GM12878 (cell line): ENCODE measurements around the gene GAB3. TPM values are rescaled to one million over a fixed set of nuclear protein-coding genes. Genes with fewer than 3 reads are reported as not detected.

ENCODE experiments used
- ATAC-seq: fragments of 200-7000 bp; cut with Tn5 transposase; 3 replicates; pipeline ENCODE4 v1.9.1; 2020; ENCODE audit warnings: mild to moderate bottlenecking, moderate library complexity
- BruUV-seq: library from RNA; stranded (reverse); fragments of 400-500 nt; replicated peaks from 2 replicates; lab custom pipeline; 2021; lab: Mats Ljungman, UMichigan
- CTCF ChIA-PET: fragments of 300-600 bp; sonication (Branson Sonifier 250); formaldehyde crosslinking; extraction: SDS; loops from one replicate; lab custom pipeline; 2021; ENCODE audit warnings: inconsistent platforms; lab: Yijun Ruan, JAX
- POLR2A ChIA-PET: fragments of 350-600 bp; formaldehyde crosslinking; extraction: SDS; loops from one replicate; lab custom pipeline; 2021; ENCODE audit warnings: inconsistent platforms; lab: Charles Lee
- RAD21 ChIA-PET: fragments of 300-600 bp; sonication (Branson Sonifier 250); formaldehyde crosslinking; loops from one replicate; lab custom pipeline; 2023; ENCODE audit warnings: antibody characterized with exemption; ENCODE audit not compliant: unreplicated experiment; lab: Charles Lee
- SMC1A ChIA-PET: fragments of 300-600 bp; sonication (Branson Sonifier 250); formaldehyde crosslinking; loops from one replicate; lab custom pipeline; 2023; ENCODE audit not compliant: unreplicated experiment, uncharacterized antibody; lab: Charles Lee
- DNase-seq: peaks from one replicate; pipeline ENCODE4 v3.0.0-alpha.2; 2011; ENCODE audit warnings: low read depth, low spot score
- FAIRE-seq: peaks from 3 replicates; lab custom pipeline; 2011; peaks lifted over from hg19 to GRCh38; lab: Jason Lieb, UNC
- H2AFZ ChIP-seq: 2 replicates; pipeline ENCODE4 v1.6.0; 2011; ENCODE audit warnings: low read depth, low read length, control low read depth; ENCODE audit not compliant: control insufficient read depth
- H3K27ac ChIP-seq: 2 replicates; pipeline ENCODE4 v1.5.1; 2011; ENCODE audit warnings: control low read depth; ENCODE audit not compliant: control insufficient read depth, insufficient read depth
- H3K27me3 ChIP-seq, 2 experiments: replicated peaks in 1 of 2; 2 replicates each; pipeline versions ENCODE4 v1.6.0 to v1.6.1; 2011; ENCODE audit warnings: low read length in 1 of 2; ENCODE audit not compliant: control insufficient read depth in 2 of 2, insufficient read depth in 2 of 2
- H3K36me3 ChIP-seq, 2 experiments: 2 replicates each; pipeline ENCODE4 v1.5.1; 2011; ENCODE audit warnings: low read length in 1 of 2; ENCODE audit not compliant: control insufficient read depth in 2 of 2, insufficient read depth in 2 of 2
- H3K4me1 ChIP-seq: 2 replicates; pipeline ENCODE4 v1.6.1; 2011; ENCODE audit warnings: mild to moderate bottlenecking, low read length, moderate library complexity, mixed read lengths; ENCODE audit not compliant: control insufficient read depth, insufficient read depth
- H3K4me2 ChIP-seq: 2 replicates; pipeline ENCODE4 v1.6.0; 2011; ENCODE audit warnings: control low read depth; ENCODE audit not compliant: control insufficient read depth, insufficient read depth
- H3K4me3 ChIP-seq: fragments of 200-600 bp; sonication (generic); 2 replicates; pipeline ENCODE4 v1.5.1; 2016
- H3K79me2 ChIP-seq: 2 replicates; pipeline ENCODE4 v1.6.0; 2011; ENCODE audit warnings: low read length; ENCODE audit not compliant: control insufficient read depth, insufficient read depth
- H3K9ac ChIP-seq: 2 replicates; pipeline ENCODE4 v1.8.0; 2011; ENCODE audit warnings: low read length, control low read depth, mixed read lengths; ENCODE audit not compliant: control insufficient read depth, insufficient read depth
- H3K9me3 ChIP-seq: replicated peaks from 3 replicates; pipeline ENCODE4 v1.5.1; 2011; ENCODE audit warnings: mild to moderate bottlenecking, low read length; ENCODE audit not compliant: control insufficient read depth, insufficient read depth
- H4K20me1 ChIP-seq: 2 replicates; pipeline ENCODE4 v1.6.0; 2011; ENCODE audit not compliant: control insufficient read depth, insufficient read depth
- ASH2L ChIP-seq: fragments of 300-600, 200-600 bp; sonication (generic); IDR thresholded peaks from 2 replicates; pipeline ENCODE4 v1.6.1; 2017; ENCODE audit warnings: low read depth, mild to moderate bottlenecking, borderline replicate concordance
- ATF2 ChIP-seq: IDR thresholded peaks from 2 replicates; pipeline ENCODE4 v1.6.1; 2012; ENCODE audit warnings: low read length, inconsistent platforms
- BCLAF1 ChIP-seq: fragments of 450-650 bp; IDR thresholded peaks from 2 replicates; pipeline ENCODE4 v1.6.1; 2017; ENCODE audit warnings: antibody characterized with exemption, mild to moderate bottlenecking, moderate library complexity
- BHLHE40 ChIP-seq, 2 experiments: fragments of 450-650 bp in 1 of 2; IDR thresholded peaks; 2 replicates each; pipeline ENCODE4 v1.6.1; 2011 to 2017; ENCODE audit warnings: low read depth in 2 of 2, borderline replicate concordance in 1 of 2, improper control_type of control experiment in 1 of 2, low read length in 1 of 2, mild to moderate bottlenecking in 1 of 2
- CEBPB ChIP-seq, 2 experiments: fragments of 150-350 bp in 1 of 2; IDR thresholded peaks; 2 replicates each; pipeline ENCODE4 v1.6.1; 2012 to 2014; ENCODE audit warnings: low read depth in 2 of 2, low read length in 2 of 2, borderline replicate concordance in 1 of 2, inconsistent platforms in 1 of 2
- CHD4 ChIP-seq: fragments of 200-600 bp; sonication (generic); IDR thresholded peaks from 2 replicates; pipeline ENCODE4 v1.6.1; 2016; ENCODE audit warnings: mild to moderate bottlenecking
- IRF5 ChIP-seq: fragments of 450-650 bp; IDR thresholded peaks from 2 replicates; pipeline ENCODE4 v1.6.1; 2017; ENCODE audit warnings: borderline replicate concordance
- MTA2 ChIP-seq: fragments of 450-650 bp; IDR thresholded peaks from 2 replicates; pipeline ENCODE4 v1.6.1; 2016; ENCODE audit warnings: low read depth, mild to moderate bottlenecking, moderate library complexity
- MYB ChIP-seq: fragments of 150-350 bp; IDR thresholded peaks from 2 replicates; pipeline ENCODE4 v1.6.1; 2014; ENCODE audit warnings: mild to moderate bottlenecking, low read depth, low read length, borderline replicate concordance
- NBN ChIP-seq: fragments of 450-650 bp; IDR thresholded peaks from 2 replicates; pipeline ENCODE4 v1.6.1; 2016
- NR2C2 ChIP-seq: IDR thresholded peaks from 2 replicates; pipeline ENCODE4 v1.6.1; 2011; ENCODE audit warnings: borderline replicate concordance, low read depth; ENCODE audit not compliant: control insufficient read depth, insufficient read length
- POLR2AphosphoS5 ChIP-seq: IDR thresholded peaks from 2 replicates; pipeline ENCODE4 v1.6.1; 2011; ENCODE audit warnings: mild to moderate bottlenecking, low read length, inconsistent platforms
- POU2F2 ChIP-seq: IDR thresholded peaks from 3 replicates; pipeline ENCODE4 v1.6.1; 2011; ENCODE audit warnings: low read depth, mild to moderate bottlenecking, low read length, borderline replicate concordance
- RFX5 ChIP-seq: IDR thresholded peaks from 2 replicates; pipeline ENCODE4 v1.6.1; 2011; ENCODE audit warnings: low read depth, low read length, improper control_type of control experiment
- SMC3 ChIP-seq: IDR thresholded peaks from 2 replicates; pipeline ENCODE4 v1.6.1; 2011; ENCODE audit warnings: low read length, improper control_type of control experiment, borderline replicate concordance
- TCF12 ChIP-seq: IDR thresholded peaks from 2 replicates; pipeline ENCODE4 v1.6.1; 2011; ENCODE audit warnings: low read depth, mild to moderate bottlenecking, low read length
- WGBS: methylation state at CpG from one replicate; pipeline ENCODE4 v1.1.6; 2016; ENCODE audit warnings: low lambda C conversion rate; ENCODE audit not compliant: insufficient replicate concordance, insufficient coverage; ENCODE audit errors: missing lambda C conversion rate; 5-methylcytosine and 5-hydroxymethylcytosine counted together
- in situ Hi-C: fragments of 300-500 bp; cut with MboI; formaldehyde crosslinking; loops from 9 replicates; pipeline ENCODE4 v1.14.3; 2018; ENCODE audit warnings: mixed read lengths
- intact Hi-C: fragments of 100-400 bp; cut with micrococcal nuclease; formaldehyde crosslinking; loops from one replicate; pipeline ENCODE4 v1.14.2; 2022; ENCODE audit not compliant: unreplicated experiment
- polyA plus RNA-seq, 11 experiments: library from polyadenylated mRNA; depleted of rRNA in 4 of 11; unstranded in 6 of 11; stranded (reverse) in 5 of 11; fragments of >200 nt; fragmentation: Nextera tagmentation in 4 of 11; fragmentation: Illumina TruSeq in 1 of 11; extraction: Ambion mirVana in 4 of 11; extraction: Trizol in 1 of 11; gene quantifications; 1 replicate in 1 of 11; 2 replicates in 10 of 11; pipeline versions ENCODE4 v1.2.1 to v1.2.3, GENCODE V29; 2011 to 2016; ENCODE audit warnings: inconsistent platforms in 2 of 11, missing spikeins in 2 of 11, low read depth in 1 of 11
- total RNA-seq, 4 experiments: library from RNA; depleted of rRNA in 3 of 4; stranded (reverse); fragments of >200 nt in 3 of 4; fragmentation: Illumina TruSeq in 1 of 4; extraction: Trizol in 1 of 4; gene quantifications; 2 replicates each; pipeline versions ENCODE4 v1.2.1 to v1.2.3, GENCODE V29; 2013 to 2021
- TF ChIP-seq, protein P1 (sequence below): IDR thresholded peaks from 2 replicates; pipeline ENCODE4 v1.6.1; 2011; ENCODE audit warnings: borderline replicate concordance, low read depth, mild to moderate bottlenecking, moderate library complexity, mixed read lengths, low read length; ENCODE audit not compliant: insufficient read depth; ENCODE audit errors: extremely low read length

Gene GAB3
- total and polyA plus RNA-seq, 10 of the 15 experiments (the other 5 are each of a cell fraction or from before 2014, with no cell fraction given), result 0.10 to 2.0 (median 0.85) TPM

GRCh38 chrX:154774622-154775021, 23.7 kb upstream of the GAB3 start:
- Histone ChIP-seq H4K20me1 (no peaks in the 10 kb centered on the region), H3K36me3 (peaks cover 7 to 12% of the 10 kb centered on the region in 2 experiments; a peak in 3 of 4 replicates), H3K4me1 (no peaks in the 10 kb centered on the region), H3K27me3 (no peaks in the 10 kb centered on the region), H3K79me2 (no peaks in the 10 kb centered on the region), H3K9me3 (no peaks in the 10 kb centered on the region; the same call in 2 of the 3 replicates), H3K9ac (no peak overlapping the region), H3K4me2 (no peak overlapping the region), H3K27ac (no peak overlapping the region), H2AFZ (no peak overlapping the region), H3K4me3 (no peak overlapping the region)
- ChIA-PET SMC1A (no interaction called here), POLR2A (no interaction called here), CTCF (no interaction called here), RAD21 (no interaction called here)
- WGBS, result 63% methylated on average over 5 of the region's 5 CpGs
- intact Hi-C loops, result no loop called here
- no TSS peak for BruUV-seq
- TF ChIP-seq NBN, result no peak
- no peak for TF ChIP-seq CHD4
- no peak for TF ChIP-seq MTA2
- TF ChIP-seq MYB, result no peak
- no peak for TF ChIP-seq RFX5
- no peak for TF ChIP-seq ATF2
- no peak for TF ChIP-seq POU2F2
- TF ChIP-seq IRF5, result no peak
- TF ChIP-seq CEBPB (IDR thresholded peaks at IDR 0.05; ENCODE audit: borderline replicate concordance in 1 of 2, low read depth in 2 of 2, low read length in 2 of 2), result no peak
- no peak for TF ChIP-seq TCF12
- TF ChIP-seq NR2C2, result no peak
- TF ChIP-seq BHLHE40 (IDR thresholded peaks at IDR 0.05; ENCODE audit: borderline replicate concordance in 1 of 2, low read depth in 2 of 2, low read length in 1 of 2), result no peak
- no peak for TF ChIP-seq POLR2AphosphoS5
- no peak for TF ChIP-seq BCLAF1
- TF ChIP-seq, protein P1, sequence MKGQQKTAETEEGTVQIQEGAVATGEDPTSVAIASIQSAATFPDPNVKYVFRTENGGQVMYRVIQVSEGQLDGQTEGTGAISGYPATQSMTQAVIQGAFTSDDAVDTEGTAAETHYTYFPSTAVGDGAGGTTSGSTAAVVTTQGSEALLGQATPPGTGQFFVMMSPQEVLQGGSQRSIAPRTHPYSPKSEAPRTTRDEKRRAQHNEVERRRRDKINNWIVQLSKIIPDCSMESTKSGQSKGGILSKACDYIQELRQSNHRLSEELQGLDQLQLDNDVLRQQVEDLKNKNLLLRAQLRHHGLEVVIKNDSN, result no peak
- TF ChIP-seq SMC3, result no peak
- TF ChIP-seq ASH2L, result no peak
- FAIRE-seq (no peak), DNase-seq (no peak), ATAC-seq (no peak)
- in situ Hi-C loops, result no loop called here
